H1 (cell line): ENCODE measurements around the gene KCNC1. TPM values are rescaled to one million over a fixed set of nuclear protein-coding genes. Genes with fewer than 3 reads are reported as not detected.

Experiments used
- ASH2L ChIP-seq: fragments of 200-600, 300-600 bp; sonication (generic); IDR thresholded peaks from one replicate; pipeline ENCODE4 v1.7.1; 2017; ENCODE audit warnings: low read length
- CBX8 ChIP-seq: fragments of 300-800, 300-1000 bp; sonication (generic); IDR thresholded peaks from 2 replicates; pipeline ENCODE4 v1.7.1; 2016; ENCODE audit warnings: low read depth, low read length, borderline replicate concordance
- CHD1 ChIP-seq: IDR thresholded peaks from 2 replicates; pipeline ENCODE4 v1.6.1; 2012; ENCODE audit warnings: low read depth, low read length, improper control_type of control experiment
- KDM4A ChIP-seq: IDR thresholded peaks from one replicate; pipeline ENCODE4 v1.7.1; 2012; ENCODE audit warnings: low read depth, mild to moderate bottlenecking, moderate library complexity, low read length, inconsistent platforms; ENCODE audit not compliant: severe bottlenecking
- KDM5A ChIP-seq: fragments of 200-600 bp; IDR thresholded peaks from 2 replicates; pipeline ENCODE4 v1.7.1; 2012; ENCODE audit warnings: mild to moderate bottlenecking, low read length, inconsistent platforms, mixed read lengths
- NANOG ChIP-seq: IDR thresholded peaks from 2 replicates; pipeline ENCODE4 v1.6.1; 2011; ENCODE audit warnings: low read length, low read depth, mild to moderate bottlenecking, inconsistent platforms; ENCODE audit not compliant: insufficient read depth, poor library complexity, severe bottlenecking
- RXRA ChIP-seq: IDR thresholded peaks from 2 replicates; pipeline ENCODE4 v1.6.1; 2011; ENCODE audit warnings: low read depth, mild to moderate bottlenecking, low read length, moderate library complexity; ENCODE audit not compliant: insufficient read depth
- YY1 ChIP-seq: IDR thresholded peaks from 2 replicates; pipeline ENCODE4 v1.6.1; 2011; ENCODE audit warnings: low read depth, mild to moderate bottlenecking, low read length
- polyA plus RNA-seq, 7 experiments: library from polyadenylated mRNA; depleted of rRNA in 3 of 7; stranded (reverse) in 5 of 7; unstranded in 2 of 7; fragments of >200 nt in 5 of 7; fragments of 200-250 nt in 2 of 7; gene quantifications; 1 replicate in 5 of 7; 2 replicates in 1 of 7; 4 replicates in 1 of 7; pipeline versions ENCODE4 v1.2.1 to v1.2.3, GENCODE V29; 2011 to 2013; ENCODE audit warnings: missing spikeins in 2 of 7, mixed read lengths in 2 of 7
- total RNA-seq: library from RNA; stranded (reverse); fragmentation: NEBNext Ultra II Directional; extraction: Animal tissue kit (Norgen Biotek cat#: 25700); gene quantifications from 2 replicates; pipeline ENCODE4 v1.2.1, GENCODE V29; 2021
- TF ChIP-seq, protein P1 (sequence below): fragments of 300-600 bp; sonication (generic); IDR thresholded peaks from 2 replicates; pipeline ENCODE4 v1.7.1; 2012; ENCODE audit warnings: low read length, moderate library complexity, mild to moderate bottlenecking, inconsistent platforms; ENCODE audit not compliant: insufficient replicate concordance

The KCNC1 gene
- total and polyA plus RNA-seq, 2 of the 8 experiments (the other 6 are each of a cell fraction or from before 2014, with no cell fraction given) = 0.11 to 0.26 TPM

- TF ChIP-seq, protein P1, sequence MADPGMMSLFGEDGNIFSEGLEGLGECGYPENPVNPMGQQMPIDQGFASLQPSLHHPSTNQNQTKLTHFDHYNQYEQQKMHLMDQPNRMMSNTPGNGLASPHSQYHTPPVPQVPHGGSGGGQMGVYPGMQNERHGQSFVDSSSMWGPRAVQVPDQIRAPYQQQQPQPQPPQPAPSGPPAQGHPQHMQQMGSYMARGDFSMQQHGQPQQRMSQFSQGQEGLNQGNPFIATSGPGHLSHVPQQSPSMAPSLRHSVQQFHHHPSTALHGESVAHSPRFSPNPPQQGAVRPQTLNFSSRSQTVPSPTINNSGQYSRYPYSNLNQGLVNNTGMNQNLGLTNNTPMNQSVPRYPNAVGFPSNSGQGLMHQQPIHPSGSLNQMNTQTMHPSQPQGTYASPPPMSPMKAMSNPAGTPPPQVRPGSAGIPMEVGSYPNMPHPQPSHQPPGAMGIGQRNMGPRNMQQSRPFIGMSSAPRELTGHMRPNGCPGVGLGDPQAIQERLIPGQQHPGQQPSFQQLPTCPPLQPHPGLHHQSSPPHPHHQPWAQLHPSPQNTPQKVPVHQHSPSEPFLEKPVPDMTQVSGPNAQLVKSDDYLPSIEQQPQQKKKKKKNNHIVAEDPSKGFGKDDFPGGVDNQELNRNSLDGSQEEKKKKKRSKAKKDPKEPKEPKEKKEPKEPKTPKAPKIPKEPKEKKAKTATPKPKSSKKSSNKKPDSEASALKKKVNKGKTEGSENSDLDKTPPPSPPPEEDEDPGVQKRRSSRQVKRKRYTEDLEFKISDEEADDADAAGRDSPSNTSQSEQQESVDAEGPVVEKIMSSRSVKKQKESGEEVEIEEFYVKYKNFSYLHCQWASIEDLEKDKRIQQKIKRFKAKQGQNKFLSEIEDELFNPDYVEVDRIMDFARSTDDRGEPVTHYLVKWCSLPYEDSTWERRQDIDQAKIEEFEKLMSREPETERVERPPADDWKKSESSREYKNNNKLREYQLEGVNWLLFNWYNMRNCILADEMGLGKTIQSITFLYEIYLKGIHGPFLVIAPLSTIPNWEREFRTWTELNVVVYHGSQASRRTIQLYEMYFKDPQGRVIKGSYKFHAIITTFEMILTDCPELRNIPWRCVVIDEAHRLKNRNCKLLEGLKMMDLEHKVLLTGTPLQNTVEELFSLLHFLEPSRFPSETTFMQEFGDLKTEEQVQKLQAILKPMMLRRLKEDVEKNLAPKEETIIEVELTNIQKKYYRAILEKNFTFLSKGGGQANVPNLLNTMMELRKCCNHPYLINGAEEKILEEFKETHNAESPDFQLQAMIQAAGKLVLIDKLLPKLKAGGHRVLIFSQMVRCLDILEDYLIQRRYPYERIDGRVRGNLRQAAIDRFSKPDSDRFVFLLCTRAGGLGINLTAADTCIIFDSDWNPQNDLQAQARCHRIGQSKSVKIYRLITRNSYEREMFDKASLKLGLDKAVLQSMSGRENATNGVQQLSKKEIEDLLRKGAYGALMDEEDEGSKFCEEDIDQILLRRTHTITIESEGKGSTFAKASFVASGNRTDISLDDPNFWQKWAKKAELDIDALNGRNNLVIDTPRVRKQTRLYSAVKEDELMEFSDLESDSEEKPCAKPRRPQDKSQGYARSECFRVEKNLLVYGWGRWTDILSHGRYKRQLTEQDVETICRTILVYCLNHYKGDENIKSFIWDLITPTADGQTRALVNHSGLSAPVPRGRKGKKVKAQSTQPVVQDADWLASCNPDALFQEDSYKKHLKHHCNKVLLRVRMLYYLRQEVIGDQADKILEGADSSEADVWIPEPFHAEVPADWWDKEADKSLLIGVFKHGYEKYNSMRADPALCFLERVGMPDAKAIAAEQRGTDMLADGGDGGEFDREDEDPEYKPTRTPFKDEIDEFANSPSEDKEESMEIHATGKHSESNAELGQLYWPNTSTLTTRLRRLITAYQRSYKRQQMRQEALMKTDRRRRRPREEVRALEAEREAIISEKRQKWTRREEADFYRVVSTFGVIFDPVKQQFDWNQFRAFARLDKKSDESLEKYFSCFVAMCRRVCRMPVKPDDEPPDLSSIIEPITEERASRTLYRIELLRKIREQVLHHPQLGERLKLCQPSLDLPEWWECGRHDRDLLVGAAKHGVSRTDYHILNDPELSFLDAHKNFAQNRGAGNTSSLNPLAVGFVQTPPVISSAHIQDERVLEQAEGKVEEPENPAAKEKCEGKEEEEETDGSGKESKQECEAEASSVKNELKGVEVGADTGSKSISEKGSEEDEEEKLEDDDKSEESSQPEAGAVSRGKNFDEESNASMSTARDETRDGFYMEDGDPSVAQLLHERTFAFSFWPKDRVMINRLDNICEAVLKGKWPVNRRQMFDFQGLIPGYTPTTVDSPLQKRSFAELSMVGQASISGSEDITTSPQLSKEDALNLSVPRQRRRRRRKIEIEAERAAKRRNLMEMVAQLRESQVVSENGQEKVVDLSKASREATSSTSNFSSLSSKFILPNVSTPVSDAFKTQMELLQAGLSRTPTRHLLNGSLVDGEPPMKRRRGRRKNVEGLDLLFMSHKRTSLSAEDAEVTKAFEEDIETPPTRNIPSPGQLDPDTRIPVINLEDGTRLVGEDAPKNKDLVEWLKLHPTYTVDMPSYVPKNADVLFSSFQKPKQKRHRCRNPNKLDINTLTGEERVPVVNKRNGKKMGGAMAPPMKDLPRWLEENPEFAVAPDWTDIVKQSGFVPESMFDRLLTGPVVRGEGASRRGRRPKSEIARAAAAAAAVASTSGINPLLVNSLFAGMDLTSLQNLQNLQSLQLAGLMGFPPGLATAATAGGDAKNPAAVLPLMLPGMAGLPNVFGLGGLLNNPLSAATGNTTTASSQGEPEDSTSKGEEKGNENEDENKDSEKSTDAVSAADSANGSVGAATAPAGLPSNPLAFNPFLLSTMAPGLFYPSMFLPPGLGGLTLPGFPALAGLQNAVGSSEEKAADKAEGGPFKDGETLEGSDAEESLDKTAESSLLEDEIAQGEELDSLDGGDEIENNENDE = no peak
- TF ChIP-seq CHD1 (no peak), KDM4A (no peak), YY1 (no peak), NANOG (no peak), KDM5A (no peak), RXRA (no peak), CBX8 (no peak), ASH2L (no peak)
These were observed 38.4 kb downstream of the KCNC1 start (continued) for GRCh38 chr11:17772704-17773600.
